Tibial artery (tissue), 4 donors: ENCODE results near the gene RNU2-63P.

Source experiments
- DNase-seq, 2 donors: peaks; one replicate each; pipeline ENCODE4 v3.0.0-alpha.2; 2019
- H3K27ac ChIP-seq, 2 donors: fragments of 200-600 bp; sonication (generic) in 1 of 2; 1 replicate in 1 of 2; 2 replicates in 1 of 2; pipeline ENCODE4 v1.5.1; 2018 to 2019; ENCODE audit warnings: mild to moderate bottlenecking in 1 of 2
- H3K27me3 ChIP-seq, 2 donors: fragments of 200-600 bp; sonication (generic) in 1 of 2; one replicate each; pipeline versions ENCODE4 v1.5.1 to v1.6.0; 2016 to 2019
- H3K36me3 ChIP-seq, 3 donors: fragments of 200-600 bp; sonication (generic) in 2 of 3; one replicate each; pipeline ENCODE4 v1.5.1; 2016 to 2019; ENCODE audit warnings: mild to moderate bottlenecking in 2 of 3
- H3K4me1 ChIP-seq, 4 donors: fragments of 200-600 bp; sonication (generic) in 2 of 4; 1 replicate in 3 of 4; 2 replicates in 1 of 4; pipeline ENCODE4 v1.5.1; 2016 to 2019
- H3K4me3 ChIP-seq, 2 donors: fragments of 200-600 bp; sonication (generic) in 1 of 2; 1 replicate in 1 of 2; 2 replicates in 1 of 2; pipeline ENCODE4 v1.5.1; 2018 to 2019; ENCODE audit warnings: mild to moderate bottlenecking in 2 of 2
- H3K9me3 ChIP-seq, 3 donors: fragments of 200-600 bp; sonication (generic) in 1 of 3; one replicate each; pipeline ENCODE4 v1.5.1; 2016 to 2019
- CTCF ChIP-seq, 2 experiments: fragments of 200-600 bp in 1 of 2; fragments of 450-650 bp in 1 of 2; IDR thresholded peaks; one replicate each; pipeline ENCODE4 v1.5.1; 2017 to 2019; ENCODE audit warnings: antibody characterized with exemption in 2 of 2, mild to moderate bottlenecking in 1 of 2, moderate library complexity in 1 of 2
- intact Hi-C: fragments of 100-400 bp; cut with DNase I; formaldehyde crosslinking; loops from one replicate; pipeline ENCODE4 v1.15.0; 2023; ENCODE audit warnings: low total_unique reads

RNU2-63P gene

GRCh38 chr2:88057437-88057844 lies 41.1 kb upstream of the RNU2-63P start:
- H3K27ac ChIP-seq, result no peak overlapping the region
- H3K27me3 ChIP-seq, result no peaks in the 10 kb centered on the region
- no peak for DNase-seq
- H3K9me3 ChIP-seq, result no peaks in the 10 kb centered on the region
- peaks cover 0 to 25% (median 17%) of the 10 kb centered on the region in 4 donors for H3K4me1 ChIP-seq
- no peak for TF ChIP-seq CTCF (IDR thresholded peaks at IDR 0.05)
- H3K4me3 ChIP-seq, result no peak overlapping the region
- no peaks in the 10 kb centered on the region for H3K36me3 ChIP-seq
- intact Hi-C loops, result loop anchor here (5.0 kb wide), 1 partner anchor 40 kb away; the partner anchor contains the start of gene RNU2-63P

- peak within 1 kb of the TSS; percentile 95 to 97 for H3K27ac ChIP-seq
- intact Hi-C loops, result loop anchor here (5.0 kb wide), 1 partner anchor 38 kb away; the partner anchor contains the start of gene RNU2-63P
- peak within 1 kb of the TSS; percentile 86 to 96 for H3K4me3 ChIP-seq
- peaks cover 0 to 25% (median 17%) of the 10 kb centered on the region in 4 donors for H3K4me1 ChIP-seq
- DNase-seq, result peak; percentile 94 to 98
- H3K9me3 ChIP-seq, result no peaks in the 10 kb centered on the region
- peak; percentile 12 to 16 for TF ChIP-seq CTCF (IDR thresholded peaks at IDR 0.05)
- H3K36me3 ChIP-seq, result no peaks in the 10 kb centered on the region
- H3K27me3 ChIP-seq, result no peaks in the 10 kb centered on the region
Measured at GRCh38 chr2:88055371-88056128, 39.2 kb upstream of the RNU2-63P start, which contains the start of gene KRCC1. KRCC1 (minus strand) TSS chr2:88055783; CDS start chr2:88028563, 27,220 bp downstream.

- peak overlapping the region; percentile 95 to 97 for H3K27ac ChIP-seq
- no peaks in the 10 kb centered on the region for H3K27me3 ChIP-seq
- no peak for DNase-seq
- H3K4me3 ChIP-seq, result peak overlapping the region; percentile 86 to 96
- peaks cover 0 to 25% (median 17%) of the 10 kb centered on the region in 4 donors for H3K4me1 ChIP-seq
- TF ChIP-seq CTCF (IDR thresholded peaks at IDR 0.05), result no peak
- intact Hi-C loops, result loop anchor here (5.0 kb wide), 2 partner anchors 38 to 112 kb away; partner anchors contain the start of gene RNU2-63P
- no peaks in the 10 kb centered on the region for H3K9me3 ChIP-seq
- no peaks in the 10 kb centered on the region for H3K36me3 ChIP-seq
Measured at GRCh38 chr2:88054782-88055370, 38.5 kb upstream of the RNU2-63P start.

GRCh38 chr2:88053934-88054781 lies 37.8 kb upstream of the RNU2-63P start:
- H3K36me3 ChIP-seq, result peaks cover 0 to 2% (median 0%) of the 10 kb centered on the region in 3 donors
- no peak for DNase-seq
- H3K9me3 ChIP-seq, result no peaks in the 10 kb centered on the region
- H3K4me3 ChIP-seq, result peak overlapping the region; percentile 86 to 96
- intact Hi-C loops, result loop anchor here (5.0 kb wide), 1 partner anchor 113 kb away; no protein-coding TSS in a partner anchor
- peak overlapping the region; percentile 95 to 97 for H3K27ac ChIP-seq
- no peak for TF ChIP-seq CTCF (IDR thresholded peaks at IDR 0.05)
- no peaks in the 10 kb centered on the region for H3K27me3 ChIP-seq
- peaks cover 0 to 27% (median 17%) of the 10 kb centered on the region in 4 donors for H3K4me1 ChIP-seq

GRCh38 chr2:88053296-88053695 lies 36.9 kb upstream of the RNU2-63P start:
- H3K4me1 ChIP-seq, result peaks cover 0 to 36% (median 17%) of the 10 kb centered on the region in 4 donors
- intact Hi-C loops, result loop anchor here (5.0 kb wide), 1 partner anchor 114 kb away; no protein-coding TSS in a partner anchor

More at GRCh38 chr2:88053296-88053695, 36.9 kb upstream of the RNU2-63P start:
- DNase-seq, result peak in 1 of 2 donors; percentile 33
- Histone ChIP-seq H3K9me3 (no peaks in the 10 kb centered on the region), H3K36me3 (peaks cover 0 to 5% (median 0%) of the 10 kb centered on the region in 3 donors), H3K27me3 (no peaks in the 10 kb centered on the region), H3K27ac (peak overlapping the region; percentile 95 to 97), H3K4me3 (no peak overlapping the region)
- TF ChIP-seq CTCF (IDR thresholded peaks at IDR 0.05), result no peak
